ENCODE data around the gene BEX4.

BEX4 gene

GRCh38 chrX:103236296-103236695, 21.4 kb downstream of the BEX4 start:
- DNase-seq (ENCODE audit: low spot score), result no peak

- no peak for DNase-seq (ENCODE audit: low spot score)
These were observed 25.2 kb downstream of the BEX4 start for GRCh38 chrX:103240155-103240554.

- DNase-seq (ENCODE audit: low spot score), result peak; percentile 3
These were observed 33.6 kb downstream of the BEX4 start for GRCh38 chrX:103248553-103248952.

GRCh38 chrX:103249805-103250204, 34.9 kb downstream of the BEX4 start:
- no peak for DNase-seq (ENCODE audit: low spot score)

DNA sequence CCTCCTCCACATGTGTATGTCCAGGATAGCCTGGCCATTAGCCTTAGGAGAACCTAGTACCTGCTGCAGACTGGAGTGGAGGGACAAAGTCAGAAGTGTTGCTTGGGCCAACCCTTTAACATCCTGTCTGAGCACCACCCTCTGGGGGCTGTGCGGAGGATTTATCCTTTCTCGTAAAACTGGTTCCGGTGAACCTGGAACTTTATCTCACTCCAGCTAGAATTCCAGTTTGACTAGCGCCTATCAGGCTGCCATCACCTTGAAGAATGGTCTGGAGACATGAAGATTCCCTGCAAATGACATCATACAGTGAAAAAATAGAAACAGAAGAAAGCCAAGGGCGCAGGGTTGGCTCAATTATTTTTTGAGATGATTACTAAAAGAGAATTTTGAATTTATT, 36.1 kb downstream of the BEX4 start:
- no peak for DNase-seq (ENCODE audit: low spot score)

DNA sequence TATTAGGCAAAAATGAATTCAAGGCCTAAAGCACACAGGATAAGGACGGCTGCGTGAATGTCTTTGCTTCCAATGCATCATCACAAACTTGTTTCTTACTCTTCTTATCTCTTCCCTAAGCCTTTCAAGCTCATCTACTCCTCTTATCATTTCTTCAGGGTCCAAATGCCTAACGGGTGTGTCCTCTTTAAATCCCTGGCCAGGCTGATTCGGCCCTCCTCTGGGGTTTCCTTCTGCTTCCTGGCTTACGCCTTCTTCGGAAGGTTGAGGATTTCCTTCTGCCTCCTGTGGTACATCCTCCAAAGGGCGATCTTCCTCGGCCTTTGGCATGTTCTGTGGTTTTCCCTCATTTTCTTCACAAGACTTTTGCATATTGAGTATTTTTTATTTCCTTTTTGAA, 38.7 kb downstream of the BEX4 start:
- peak; percentile 13 for DNase-seq (ENCODE audit: low spot score)

DNA sequence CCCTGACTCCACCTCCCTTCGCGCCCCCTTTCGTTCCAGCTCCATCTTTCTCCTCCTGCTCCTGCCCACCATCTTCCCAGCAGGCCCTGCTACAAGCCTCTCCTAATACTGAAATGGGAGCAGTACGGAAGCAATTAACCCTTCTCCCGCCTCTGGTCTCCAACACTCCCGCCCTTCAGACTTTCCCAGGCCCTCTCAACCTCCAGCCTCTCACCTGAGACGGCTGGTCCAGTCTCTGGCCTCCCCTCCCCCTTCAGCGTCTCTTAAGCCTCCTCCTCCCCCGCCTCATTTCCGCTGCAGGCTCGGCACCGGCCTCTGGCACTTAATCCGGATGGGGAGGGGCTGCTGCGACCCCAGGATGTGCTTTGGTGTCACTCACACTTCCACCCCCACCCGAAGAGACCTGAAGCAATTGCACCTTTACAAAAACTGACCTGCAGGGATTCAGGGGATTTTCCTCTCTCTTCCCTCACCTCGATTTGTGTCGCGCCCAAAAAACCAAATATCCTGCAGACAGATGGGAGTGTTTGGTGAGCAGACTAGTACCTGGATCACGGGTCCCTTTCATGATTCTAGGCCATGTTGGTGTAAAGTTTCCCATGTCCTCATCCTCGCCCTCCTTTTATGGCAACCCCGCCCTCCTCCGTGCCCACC, 39.4 kb downstream of the BEX4 start:
- DNase-seq (ENCODE audit: low spot score), result peak; percentile 44

DNA sequence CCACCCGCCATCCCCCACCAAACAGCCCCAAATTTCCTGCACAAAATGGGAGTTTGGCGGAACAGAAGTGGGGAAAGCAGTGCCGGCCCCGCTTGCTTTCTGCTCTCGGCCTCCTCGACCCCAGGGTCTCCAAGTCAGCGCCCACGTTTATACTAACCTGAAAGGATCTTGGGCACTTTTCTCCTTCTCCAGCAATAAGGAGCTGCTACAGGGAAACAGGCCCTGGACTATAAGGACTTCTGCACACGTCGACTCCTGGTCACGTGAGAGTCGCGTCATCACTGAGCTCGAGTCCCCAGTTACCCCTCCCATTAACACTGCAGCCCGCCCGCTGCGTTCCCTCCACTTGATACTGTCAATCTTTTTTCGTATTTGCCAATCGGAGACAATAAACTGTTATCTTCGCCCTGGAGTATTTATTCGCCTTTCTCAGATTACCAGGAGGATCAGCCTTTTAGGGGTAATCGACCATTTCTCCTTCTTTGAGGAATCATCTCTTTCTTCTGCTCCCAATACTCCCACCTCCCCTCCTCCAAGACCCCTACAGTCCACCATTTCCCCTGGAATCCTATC, 40.1 kb downstream of the BEX4 start, which contains the start of gene TCEAL8:
Gene TCEAL8 (minus strand): TSS at position 235 of the 573 bp plus-strand sequence. CDS start 1,176 bp downstream, outside the sequence.
- peak; percentile 79 for DNase-seq (ENCODE audit: low spot score)

DNA sequence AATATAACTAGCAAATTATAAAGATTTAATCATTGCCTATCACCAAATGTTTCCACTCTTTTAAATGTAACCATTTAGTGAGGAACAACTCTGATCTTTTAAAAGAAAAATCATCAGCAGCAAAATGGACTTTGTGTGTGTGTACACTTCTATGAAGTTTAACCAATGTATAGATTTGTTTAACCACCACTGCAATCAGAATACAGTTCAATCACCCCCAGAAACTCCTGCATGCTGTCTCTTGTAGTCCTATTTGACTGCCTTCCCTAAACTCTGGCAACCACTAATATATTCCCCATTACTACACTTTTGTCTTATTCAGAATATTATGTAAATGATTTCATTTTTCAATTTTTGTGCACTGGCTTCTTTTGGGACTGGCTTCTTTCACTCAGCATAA, 41.7 kb downstream of the BEX4 start:
- DNase-seq (ENCODE audit: low spot score), result no peak

DNA sequence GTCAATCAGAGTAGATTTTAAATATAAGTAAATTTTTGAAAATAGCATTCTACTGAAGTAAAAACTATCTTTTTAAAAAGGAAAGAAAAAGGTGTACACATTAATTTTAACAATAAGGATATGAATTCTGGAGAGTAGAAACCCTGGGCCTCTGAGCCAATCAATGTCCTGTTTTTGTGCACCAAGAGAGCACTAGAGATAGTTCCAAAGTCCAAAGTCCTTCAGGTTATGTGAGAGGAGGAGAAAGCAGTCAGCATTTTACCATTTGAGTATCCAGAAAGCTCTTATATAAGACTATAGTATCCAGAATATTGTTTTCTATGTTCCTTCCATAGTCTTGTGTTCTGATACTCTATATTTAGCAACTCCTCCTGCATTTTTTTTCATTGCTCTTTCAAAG, 43.4 kb downstream of the BEX4 start:
- DNase-seq (ENCODE audit: low spot score), result no peak
